HepG2 (cell line): Measurements from ENCODE around the gene H1-8. TPM values are rescaled to one million over a fixed set of nuclear protein-coding genes. Genes with fewer than 3 reads are reported as not detected.
A peak's percentile ranks its signal among the peaks of the same experiment; 100 is the strongest.

ENCODE experiments used
- BCL6 ChIP-seq: IDR thresholded peaks from 2 replicates; pipeline ENCODE4 v1.6.1; 2016; ENCODE audit warnings: missing genetic modification reagents, missing compliant biosample characterization
- CENPX ChIP-seq: sonication (generic); formaldehyde crosslinking; IDR thresholded peaks from 2 replicates; pipeline ENCODE4 v1.9.0; 2021; ENCODE audit warnings: mild to moderate bottlenecking, missing genetic modification reagents, moderate library complexity
- E2F2 ChIP-seq: sonication (generic); formaldehyde crosslinking; IDR thresholded peaks from 2 replicates; pipeline ENCODE4 v1.4.0; 2020; ENCODE audit warnings: missing genetic modification reagents, borderline replicate concordance
- GMEB1 ChIP-seq: sonication (generic); formaldehyde crosslinking; IDR thresholded peaks from 2 replicates; pipeline ENCODE4 v1.5.1; 2020; ENCODE audit warnings: missing genetic modification reagents, mild to moderate bottlenecking, borderline replicate concordance
- KAT2B ChIP-seq: fragments of 150-350 bp; IDR thresholded peaks from 2 replicates; pipeline ENCODE4 v1.6.1; 2014; ENCODE audit warnings: low read depth, low read length, borderline replicate concordance
- KLF13 ChIP-seq: sonication (generic); formaldehyde crosslinking; IDR thresholded peaks from 2 replicates; pipeline ENCODE4 v1.4.0; 2020; ENCODE audit warnings: mild to moderate bottlenecking, missing genetic modification reagents
- NCOA2 ChIP-seq: sonication (generic); formaldehyde crosslinking; IDR thresholded peaks from 2 replicates; pipeline ENCODE4 v1.8.0; 2022; ENCODE audit warnings: inconsistent platforms
- NFE2L2 ChIP-seq: fragments of 150-350 bp; IDR thresholded peaks from 2 replicates; pipeline ENCODE4 v1.6.1; 2014; ENCODE audit warnings: low read length
- POLR2A ChIP-seq, 2 experiments: IDR thresholded peaks; 2 replicates each; pipeline ENCODE4 v1.6.1; 2011; ENCODE audit warnings: low read depth in 2 of 2, low read length in 2 of 2, mild to moderate bottlenecking in 1 of 2, moderate library complexity in 1 of 2; ENCODE audit not compliant: insufficient read depth in 1 of 2
- TEAD3 ChIP-seq: optimal IDR thresholded peaks from 2 replicates; pipeline ENCODE3; 2016; ENCODE audit warnings: borderline replicate concordance
- THAP7 ChIP-seq: sonication (generic); formaldehyde crosslinking; IDR thresholded peaks from 2 replicates; pipeline ENCODE4 v1.8.1; 2023; ENCODE audit warnings: mild to moderate bottlenecking, missing genetic modification reagents
- YY1 ChIP-seq: IDR thresholded peaks from 2 replicates; pipeline ENCODE4 v1.6.1; 2011; ENCODE audit warnings: low read length, low read depth, moderate library complexity, mild to moderate bottlenecking; ENCODE audit not compliant: insufficient read depth, insufficient replicate concordance
- ZFP36 ChIP-seq: fragments of 150-350 bp; IDR thresholded peaks from 2 replicates; pipeline ENCODE4 v1.6.1; 2018; ENCODE audit warnings: borderline replicate concordance, low read length, low read depth; ENCODE audit not compliant: partially characterized antibody
- ZFX ChIP-seq: sonication (generic); formaldehyde crosslinking; IDR thresholded peaks from 2 replicates; pipeline ENCODE4 v1.4.0; 2020; ENCODE audit warnings: mild to moderate bottlenecking, low read depth, missing genetic modification reagents, moderate library complexity
- ZMAT3 ChIP-seq: sonication (generic); formaldehyde crosslinking; conservative IDR thresholded peaks from 2 replicates; pipeline ENCODE4 v1.7.0; 2021; ENCODE audit warnings: missing genetic modification reagents
- ZNF142 ChIP-seq: sonication (generic); formaldehyde crosslinking; IDR thresholded peaks from 2 replicates; pipeline ENCODE4 v1.4.0; 2020; ENCODE audit warnings: missing genetic modification reagents
- ZNF180 ChIP-seq: sonication (generic); formaldehyde crosslinking; IDR thresholded peaks from 2 replicates; pipeline ENCODE4 v1.4.0; 2020; ENCODE audit warnings: low read depth, missing genetic modification reagents, borderline replicate concordance
- ZNF207 ChIP-seq: fragments of 450-650 bp; IDR thresholded peaks from 2 replicates; pipeline ENCODE4 v1.6.1; 2016; ENCODE audit warnings: antibody characterized with exemption, borderline replicate concordance
- ZNF563 ChIP-seq: sonication (generic); formaldehyde crosslinking; IDR thresholded peaks from 2 replicates; pipeline ENCODE4 v1.8.0; 2022; ENCODE audit warnings: mild to moderate bottlenecking, moderate library complexity, missing genetic modification reagents
- ZNF598 ChIP-seq: sonication (generic); formaldehyde crosslinking; IDR thresholded peaks from 2 replicates; pipeline ENCODE4 v1.5.1; 2020; ENCODE audit warnings: mild to moderate bottlenecking, missing genetic modification reagents, borderline replicate concordance
- polyA plus RNA-seq, 8 experiments: library from polyadenylated mRNA; depleted of rRNA in 3 of 8; stranded (reverse) in 7 of 8; unstranded in 1 of 8; fragments of >200 nt; fragmentation: Illumina TruSeq in 4 of 8; extraction: Trizol in 4 of 8; gene quantifications; 2 replicates each; pipeline versions ENCODE4 v1.2.1 to v1.2.3, GENCODE V29; 2011 to 2016; ENCODE audit warnings: low read depth in 4 of 8, missing spikeins in 1 of 8, mixed read lengths in 1 of 8; ENCODE audit not compliant: insufficient read depth in 1 of 8
- total RNA-seq, 5 experiments: library from RNA; depleted of rRNA; stranded (reverse); fragments of >200 nt; fragmentation: Illumina TruSeq; extraction: Trizol; gene quantifications; 2 replicates each; pipeline ENCODE4 v1.2.3, GENCODE V29; 2016; ENCODE audit warnings: low read depth in 1 of 5

H1-8 gene
- total and polyA plus RNA-seq, 2 of the 13 experiments (the other 11 are each of a cell fraction or from before 2014, with no cell fraction given) = 0.08 TPM; not detected in 1

GRCh38 chr3:129594907-129595390 lies 52.0 kb downstream of the H1-8 start (continued):
- TF ChIP-seq GMEB1 (CRISPR knock-in tag) (peak; percentile 39; the same call in 1 of the 2 replicates), ZNF180 (no peak), KAT2B (no peak), BCL6 (peak; percentile 56), E2F2 (CRISPR knock-in tag) (no peak), THAP7 (CRISPR knock-in tag) (no peak), ZFX (peak; percentile 85), NCOA2 (CRISPR knock-in tag) (peak; percentile 78), ZNF142 (CRISPR knock-in tag) (0 out of 2 replicates have a peak, but pooled peaks have one; percentile 43), TEAD3 (peak; percentile 66), ZMAT3 (no peak), POLR2A (IDR thresholded peaks at IDR 0.05; ENCODE audit: insufficient read depth in 1 of 2, low read depth in 2 of 2, low read length in 2 of 2) (peak in 1 of 2 experiments; percentile 47; a peak in 1 of 4 replicates), KLF13 (CRISPR knock-in tag) (no peak), ZNF207 (no peak), ZNF563 (0 out of 2 replicates have a peak, but pooled peaks have one; percentile 29), CENPX (CRISPR knock-in tag) (no peak), NFE2L2 (no peak), ZNF598 (CRISPR knock-in tag) (no peak), ZFP36 (no peak), YY1 (peak; percentile 33)
